Fibroblast of lung (primary cell): ENCODE data around the gene C1QTNF1. TPM values are rescaled to one million over a fixed set of nuclear protein-coding genes. Genes with fewer than 3 reads are reported as not detected.

ENCODE experiments used
- DNase-seq, 2 donors: peaks; one replicate each; pipeline versions ENCODE4 v3.0.0 to v3.0.0-alpha.2; 2010; ENCODE audit warnings: low read depth in 2 of 2
- H2AFZ ChIP-seq: 2 replicates; pipeline ENCODE4 v1.5.1; 2012; ENCODE audit warnings: low read length, control low read depth, inconsistent platforms
- H3K27ac ChIP-seq: 2 replicates; pipeline ENCODE4 v1.5.1; 2011; ENCODE audit warnings: low read length, control low read depth; ENCODE audit not compliant: insufficient read depth
- H3K27me3 ChIP-seq: 2 replicates; pipeline ENCODE4 v1.5.1; 2011; ENCODE audit warnings: mild to moderate bottlenecking, low read length; ENCODE audit not compliant: control insufficient read depth, insufficient read depth
- H3K36me3 ChIP-seq: 2 replicates; pipeline ENCODE4 v1.5.1; 2011; ENCODE audit warnings: low read length; ENCODE audit not compliant: control insufficient read depth, insufficient read depth
- H3K4me1 ChIP-seq: 2 replicates; pipeline ENCODE4 v1.5.1; 2011; ENCODE audit warnings: low read length; ENCODE audit not compliant: control insufficient read depth, insufficient read depth; ENCODE audit errors: extremely low read depth
- H3K4me2 ChIP-seq: 2 replicates; pipeline ENCODE4 v1.5.1; 2011; ENCODE audit warnings: low read length, control low read depth; ENCODE audit not compliant: insufficient read depth; ENCODE audit errors: extremely low read depth
- H3K4me3 ChIP-seq, 4 experiments: fragments of 200-600 bp in 1 of 4; sonication (generic) in 1 of 4; replicated peaks in 1 of 4; 2 replicates each; pipeline ENCODE4 v1.5.1; 2011 to 2016; ENCODE audit warnings: low read length in 4 of 4, low read depth in 3 of 4, mild to moderate bottlenecking in 3 of 4, control low read depth in 2 of 4, inconsistent platforms in 1 of 4, mixed read lengths in 1 of 4; ENCODE audit not compliant: insufficient read depth in 1 of 4; ENCODE audit errors: control extremely low read depth in 1 of 4
- H3K79me2 ChIP-seq: 2 replicates; pipeline ENCODE4 v1.5.1; 2012; ENCODE audit warnings: mild to moderate bottlenecking, low read length, inconsistent platforms; ENCODE audit not compliant: control insufficient read depth, insufficient read depth
- H3K9ac ChIP-seq: 2 replicates; pipeline ENCODE4 v1.5.1; 2011; ENCODE audit warnings: mild to moderate bottlenecking, low read length, control low read depth; ENCODE audit not compliant: insufficient read depth
- H3K9me3 ChIP-seq: 2 replicates; pipeline ENCODE4 v1.5.1; 2012; ENCODE audit warnings: low read depth, low read length; ENCODE audit not compliant: control insufficient read depth, insufficient read depth
- H4K20me1 ChIP-seq: 2 replicates; pipeline ENCODE4 v1.5.1; 2011; ENCODE audit warnings: low read length; ENCODE audit not compliant: control insufficient read depth, insufficient read depth; ENCODE audit errors: extremely low read depth
- CTCF ChIP-seq, 2 donors: IDR thresholded peaks in 1 of 2; conservative IDR thresholded peaks in 1 of 2; 1 replicate in 1 of 2; 2 replicates in 1 of 2; pipeline ENCODE4 v1.5.1; 2011 to 2012; ENCODE audit warnings: low read length in 2 of 2, control low read depth in 1 of 2, inconsistent platforms in 1 of 2, low read depth in 1 of 2, mild to moderate bottlenecking in 1 of 2
- EZH2 ChIP-seq: IDR thresholded peaks from 2 replicates; pipeline ENCODE4 v1.5.1; 2012; ENCODE audit warnings: low read length, control low read depth, mild to moderate bottlenecking; ENCODE audit errors: missing control alignments
- polyA plus RNA-seq, 2 donors: library from polyadenylated mRNA; depleted of rRNA in 1 of 2; stranded (reverse) in 1 of 2; unstranded in 1 of 2; fragments of >200 nt; gene quantifications; 2 replicates each; pipeline ENCODE4 v1.2.1, GENCODE V29; 2011 to 2012; ENCODE audit warnings: missing spikeins in 1 of 2
- total RNA-seq: library from RNA; depleted of rRNA; stranded (reverse); fragments of >200 nt; gene quantifications from 2 replicates; pipeline ENCODE4 v1.2.1, GENCODE V29; 2014

Gene C1QTNF1
- total and polyA plus RNA-seq, 2 donors (not counting 1 experiment from before 2014, with no cell fraction given): 15.0 to 45.2 TPM

- DNase-seq: no peak
- no peaks in the 10 kb centered on the region for H3K27me3 ChIP-seq
- no peaks in the 10 kb centered on the region for H3K36me3 ChIP-seq
- H3K79me2 ChIP-seq: no peaks in the 10 kb centered on the region
- no peaks in the 10 kb centered on the region for H3K9me3 ChIP-seq
- H3K9ac ChIP-seq: no peak overlapping the region
- no peak for TF ChIP-seq EZH2
- no peak for TF ChIP-seq CTCF (conservative IDR thresholded peaks at IDR 0.05 in 1 of 2, IDR thresholded peaks at IDR 0.05 in 1 of 2; ENCODE audit: low read depth in 1 of 2, low read length in 2 of 2)
- H3K4me2 ChIP-seq: no peak overlapping the region
- no peaks in the 10 kb centered on the region for H3K4me1 ChIP-seq
- no peak overlapping the region for H3K27ac ChIP-seq
- no peaks in the 10 kb centered on the region for H4K20me1 ChIP-seq
- H2AFZ ChIP-seq: no peak overlapping the region
- H3K4me3 ChIP-seq: no peak overlapping the region
Observed at GRCh38 chr17:79057737-79058385, 33.9 kb downstream of the C1QTNF1 start.

GRCh38 chr17:79062691-79063090 is 38.7 kb downstream of the C1QTNF1 start:
- TF ChIP-seq EZH2 (no peak), CTCF (conservative IDR thresholded peaks at IDR 0.05 in 1 of 2, IDR thresholded peaks at IDR 0.05 in 1 of 2; ENCODE audit: low read depth in 1 of 2, low read length in 2 of 2) (no peak)
- Histone ChIP-seq H3K36me3 (no peaks in the 10 kb centered on the region), H3K4me2 (no peak overlapping the region), H3K79me2 (no peaks in the 10 kb centered on the region), H3K9ac (no peak overlapping the region), H3K4me3 (no peak overlapping the region), H3K27ac (no peak overlapping the region), H4K20me1 (no peaks in the 10 kb centered on the region), H3K27me3 (no peaks in the 10 kb centered on the region), H3K9me3 (no peaks in the 10 kb centered on the region), H3K4me1 (no peaks in the 10 kb centered on the region), H2AFZ (no peak overlapping the region)
- no peak for DNase-seq

DNA sequence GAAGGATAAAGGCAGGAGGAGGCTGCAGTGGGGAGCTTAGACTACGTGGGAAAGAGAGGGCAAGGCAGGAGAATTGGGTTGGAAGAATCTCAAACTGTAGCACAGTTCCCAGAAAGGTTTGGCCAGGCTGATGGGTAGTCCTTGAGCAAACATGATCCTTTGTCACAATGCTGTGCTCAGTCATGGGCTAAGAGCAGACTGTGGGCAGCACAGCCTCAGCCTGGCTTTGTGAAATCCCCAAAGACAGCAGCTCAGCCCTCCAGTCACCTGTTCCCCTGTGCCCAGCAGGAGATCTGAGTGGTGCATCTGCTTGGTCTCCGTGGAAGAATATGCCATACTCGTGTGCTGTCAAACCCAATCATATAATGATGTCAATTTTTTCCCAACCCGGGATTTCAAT is 40.1 kb downstream of the C1QTNF1 start:
- H4K20me1 ChIP-seq: no peaks in the 10 kb centered on the region
- H3K9me3 ChIP-seq: no peaks in the 10 kb centered on the region
- no peak overlapping the region for H3K27ac ChIP-seq

More for the DNA sequence above, 40.1 kb downstream of the C1QTNF1 start:
- Histone ChIP-seq H3K36me3 (no peaks in the 10 kb centered on the region), H3K27me3 (no peaks in the 10 kb centered on the region), H3K4me1 (no peaks in the 10 kb centered on the region), H2AFZ (no peak overlapping the region), H3K9ac (no peak overlapping the region), H3K4me2 (no peak overlapping the region), H3K79me2 (no peaks in the 10 kb centered on the region), H3K4me3 (no peak overlapping the region)
- no peak for DNase-seq
- TF ChIP-seq EZH2 (no peak), CTCF (conservative IDR thresholded peaks at IDR 0.05 in 1 of 2, IDR thresholded peaks at IDR 0.05 in 1 of 2; ENCODE audit: low read depth in 1 of 2, low read length in 2 of 2) (no peak)
